ENCODE data around the gene IFI30.
"Not testable (repeated sequence)": the region's sequence is repeated elsewhere in the genome, so short reads cannot be mapped to it uniquely, and the experiment has no call there.

IFI30 gene

GRCh38 chr19:18153556-18154134 lies 20.0 kb upstream of the IFI30 start:
- Histone ChIP-seq H3K27ac (ENCODE audit: low read depth, low read length) (peak overlapping the region; percentile 44), H3K9me3 (ENCODE audit: control insufficient read depth, insufficient read depth, low read length) (no peaks in the 10 kb centered on the region), H3K4me1 (ENCODE audit: control insufficient read depth, insufficient read depth, low read length) (peaks cover 10% of the 10 kb centered on the region; the same call in 1 of the 2 replicates), H3K27me3 (ENCODE audit: control insufficient read depth, insufficient read depth, low read length) (no peaks in the 10 kb centered on the region), H3K9ac (ENCODE audit: low read depth, low read length) (peak overlapping the region; percentile 82), H3K4me3 (ENCODE audit: low read depth, low read length) (peak overlapping the region; percentile 85), H3K36me3 (ENCODE audit: control insufficient read depth, insufficient read depth, low read length) (peaks cover 13% of the 10 kb centered on the region)

- peaks cover 10% of the 10 kb centered on the region; the same call in 1 of the 2 replicates for H3K4me1 ChIP-seq (ENCODE audit: control insufficient read depth, insufficient read depth, low read length)
- H3K27me3 ChIP-seq (ENCODE audit: control insufficient read depth, insufficient read depth, low read length): no peaks in the 10 kb centered on the region
- no peaks in the 10 kb centered on the region for H3K9me3 ChIP-seq (ENCODE audit: control insufficient read depth, insufficient read depth, low read length)
- no peak overlapping the region for H3K9ac ChIP-seq (ENCODE audit: low read depth, low read length)
- peaks cover 15% of the 10 kb centered on the region for H3K36me3 ChIP-seq (ENCODE audit: control insufficient read depth, insufficient read depth, low read length)
- H3K27ac ChIP-seq (ENCODE audit: low read depth, low read length): no peak overlapping the region
- no peak overlapping the region for H3K4me3 ChIP-seq (ENCODE audit: low read depth, low read length)
Observed at GRCh38 chr19:18155095-18156087, 18.2 kb upstream of the IFI30 start.

GRCh38 chr19:18156268-18156667 lies 17.3 kb upstream of the IFI30 start:
- Histone ChIP-seq H3K27me3 (ENCODE audit: control insufficient read depth, insufficient read depth, low read length) (no peaks in the 10 kb centered on the region), H3K9me3 (ENCODE audit: control insufficient read depth, insufficient read depth, low read length) (no peaks in the 10 kb centered on the region), H3K4me3 (ENCODE audit: low read depth, low read length) (no peak overlapping the region), H3K36me3 (ENCODE audit: control insufficient read depth, insufficient read depth, low read length) (peaks cover 18% of the 10 kb centered on the region), H3K9ac (ENCODE audit: low read depth, low read length) (no peak overlapping the region), H3K27ac (ENCODE audit: low read depth, low read length) (no peak overlapping the region), H3K4me1 (ENCODE audit: control insufficient read depth, insufficient read depth, low read length) (peaks cover 10% of the 10 kb centered on the region; the same call in 1 of the 2 replicates)

- Histone ChIP-seq H3K4me3 (ENCODE audit: low read depth, low read length) (no peak overlapping the region), H3K9ac (ENCODE audit: low read depth, low read length) (no peak overlapping the region), H3K27ac (ENCODE audit: low read depth, low read length) (peak overlapping the region; percentile 36), H3K9me3 (ENCODE audit: control insufficient read depth, insufficient read depth, low read length) (no peaks in the 10 kb centered on the region), H3K4me1 (ENCODE audit: control insufficient read depth, insufficient read depth, low read length) (peaks cover 13% of the 10 kb centered on the region), H3K36me3 (ENCODE audit: control insufficient read depth, insufficient read depth, low read length) (peaks cover 22% of the 10 kb centered on the region), H3K27me3 (ENCODE audit: control insufficient read depth, insufficient read depth, low read length) (no peaks in the 10 kb centered on the region)
Observed at GRCh38 chr19:18156841-18157464, 16.7 kb upstream of the IFI30 start.

- Histone ChIP-seq H3K4me1 (ENCODE audit: control insufficient read depth, insufficient read depth, low read length) (peaks cover 13% of the 10 kb centered on the region), H3K27ac (ENCODE audit: low read depth, low read length) (peak overlapping the region; percentile 36)
Observed at GRCh38 chr19:18157465-18158063, 16.0 kb upstream of the IFI30 start.

GRCh38 chr19:18158467-18158866 lies 15.1 kb upstream of the IFI30 start:
- Histone ChIP-seq H3K27me3 (ENCODE audit: control insufficient read depth, insufficient read depth, low read length) (no peaks in the 10 kb centered on the region), H3K4me1 (ENCODE audit: control insufficient read depth, insufficient read depth, low read length) (peaks cover 13% of the 10 kb centered on the region), H3K36me3 (ENCODE audit: control insufficient read depth, insufficient read depth, low read length) (peaks cover 36% of the 10 kb centered on the region), H3K27ac (ENCODE audit: low read depth, low read length) (no peak overlapping the region), H3K9ac (ENCODE audit: low read depth, low read length) (no peak overlapping the region), H3K9me3 (ENCODE audit: control insufficient read depth, insufficient read depth, low read length) (no peaks in the 10 kb centered on the region), H3K4me3 (ENCODE audit: low read depth, low read length) (no peak overlapping the region)

More at GRCh38 chr19:18157465-18158063, 16.0 kb upstream of the IFI30 start:
- Histone ChIP-seq H3K36me3 (ENCODE audit: control insufficient read depth, insufficient read depth, low read length) (peaks cover 27% of the 10 kb centered on the region), H3K4me3 (ENCODE audit: low read depth, low read length) (no peak overlapping the region), H3K9me3 (ENCODE audit: control insufficient read depth, insufficient read depth, low read length) (no peaks in the 10 kb centered on the region), H3K9ac (ENCODE audit: low read depth, low read length) (no peak overlapping the region), H3K27me3 (ENCODE audit: control insufficient read depth, insufficient read depth, low read length) (no peaks in the 10 kb centered on the region)

- not testable (repeated sequence) for H3K27ac ChIP-seq (ENCODE audit: low read depth, low read length); H3K9ac ChIP-seq (ENCODE audit: low read depth, low read length); H3K4me3 ChIP-seq (ENCODE audit: low read depth, low read length); H3K27me3 ChIP-seq (ENCODE audit: control insufficient read depth, insufficient read depth, low read length); H3K9me3 ChIP-seq (ENCODE audit: control insufficient read depth, insufficient read depth, low read length)
- peaks cover 13% of the 10 kb centered on the region for H3K4me1 ChIP-seq (ENCODE audit: control insufficient read depth, insufficient read depth, low read length)
- peaks cover 40% of the 10 kb centered on the region for H3K36me3 ChIP-seq (ENCODE audit: control insufficient read depth, insufficient read depth, low read length)
Observed at GRCh38 chr19:18159059-18159616, 14.5 kb upstream of the IFI30 start.

- no peak overlapping the region for H3K4me3 ChIP-seq (ENCODE audit: low read depth, low read length)
Observed at GRCh38 chr19:18159810-18160209, 13.8 kb upstream of the IFI30 start.

GRCh38 chr19:18160493-18160970 lies 13.1 kb upstream of the IFI30 start:
- Histone ChIP-seq H3K9me3 (ENCODE audit: control insufficient read depth, insufficient read depth, low read length) (no peaks in the 10 kb centered on the region), H3K27ac (ENCODE audit: low read depth, low read length) (no peak overlapping the region), H3K4me1 (ENCODE audit: control insufficient read depth, insufficient read depth, low read length) (peaks cover 9% of the 10 kb centered on the region), H3K27me3 (ENCODE audit: control insufficient read depth, insufficient read depth, low read length) (no peaks in the 10 kb centered on the region), H3K9ac (ENCODE audit: low read depth, low read length) (no peak overlapping the region), H3K36me3 (ENCODE audit: control insufficient read depth, insufficient read depth, low read length) (peaks cover 42% of the 10 kb centered on the region), H3K4me3 (ENCODE audit: low read depth, low read length) (no peak overlapping the region)

More at GRCh38 chr19:18159810-18160209, 13.8 kb upstream of the IFI30 start:
- Histone ChIP-seq H3K4me1 (ENCODE audit: control insufficient read depth, insufficient read depth, low read length) (peaks cover 9% of the 10 kb centered on the region), H3K9me3 (ENCODE audit: control insufficient read depth, insufficient read depth, low read length) (no peaks in the 10 kb centered on the region), H3K27ac (ENCODE audit: low read depth, low read length) (no peak overlapping the region), H3K9ac (ENCODE audit: low read depth, low read length) (no peak overlapping the region), H3K36me3 (ENCODE audit: control insufficient read depth, insufficient read depth, low read length) (peaks cover 41% of the 10 kb centered on the region), H3K27me3 (ENCODE audit: control insufficient read depth, insufficient read depth, low read length) (no peaks in the 10 kb centered on the region)

- H3K9ac ChIP-seq (ENCODE audit: low read depth, low read length): no peak overlapping the region
- H3K36me3 ChIP-seq (ENCODE audit: control insufficient read depth, insufficient read depth, low read length): peaks cover 42% of the 10 kb centered on the region
- no peak overlapping the region for H3K27ac ChIP-seq (ENCODE audit: low read depth, low read length)
Observed at GRCh38 chr19:18160971-18161635, 12.5 kb upstream of the IFI30 start.

More at GRCh38 chr19:18160971-18161635, 12.5 kb upstream of the IFI30 start:
- Histone ChIP-seq H3K4me1 (ENCODE audit: control insufficient read depth, insufficient read depth, low read length) (peaks cover 9% of the 10 kb centered on the region), H3K4me3 (ENCODE audit: low read depth, low read length) (peak overlapping the region; percentile 35; the same call in 1 of the 2 replicates), H3K27me3 (ENCODE audit: control insufficient read depth, insufficient read depth, low read length) (no peaks in the 10 kb centered on the region), H3K9me3 (ENCODE audit: control insufficient read depth, insufficient read depth, low read length) (no peaks in the 10 kb centered on the region)

All from HUES48 (cell line).